ENCODE data around the gene CRTAP. TPM values are rescaled to one million over a fixed set of nuclear protein-coding genes. Genes with fewer than 3 reads are reported as not detected.

CRTAP gene
- total and polyA plus RNA-seq, 2 experiments from 2014 or later = 71.9 to 210 TPM

DNA sequence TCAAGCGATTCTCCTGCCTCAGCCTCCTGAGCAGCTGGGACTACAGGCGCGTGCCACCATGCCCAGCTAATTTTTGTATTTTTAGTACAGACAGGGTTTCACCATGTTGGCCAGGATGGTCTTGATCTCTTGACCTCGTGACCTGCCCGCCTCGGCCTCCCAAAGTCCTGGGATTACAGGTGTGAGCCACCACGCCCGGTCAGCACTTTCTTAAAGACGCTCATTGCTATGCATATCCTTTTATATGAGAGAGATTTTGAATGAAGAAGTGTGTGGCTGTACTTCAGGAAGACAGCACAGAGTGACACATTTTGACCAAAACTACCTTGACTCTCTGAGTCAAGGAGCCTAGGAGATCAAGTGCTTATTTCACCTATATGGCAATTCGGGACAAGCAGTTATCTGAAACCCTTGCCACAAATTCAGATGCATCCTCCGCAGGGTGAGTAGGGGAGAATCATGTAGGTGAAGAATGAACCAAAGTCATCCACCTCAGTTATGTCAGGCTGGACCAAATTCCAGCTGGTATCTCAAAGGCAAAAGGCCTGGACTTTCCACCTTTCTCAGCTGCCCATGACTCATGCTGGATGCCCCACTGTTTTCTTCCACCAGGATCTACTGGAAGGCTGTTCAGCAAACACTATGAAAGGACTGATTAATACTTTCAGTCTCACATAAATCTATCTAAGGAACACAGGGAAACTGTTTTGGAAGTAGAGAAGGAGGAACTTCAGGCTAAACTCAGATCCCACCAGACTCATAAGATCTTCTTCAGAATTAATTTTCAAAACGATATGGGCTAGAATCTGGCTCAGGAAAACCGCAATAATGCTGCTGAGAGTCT, 72.9 kb downstream of the CRTAP start (continued):
- TF ChIP-seq, protein P1, sequence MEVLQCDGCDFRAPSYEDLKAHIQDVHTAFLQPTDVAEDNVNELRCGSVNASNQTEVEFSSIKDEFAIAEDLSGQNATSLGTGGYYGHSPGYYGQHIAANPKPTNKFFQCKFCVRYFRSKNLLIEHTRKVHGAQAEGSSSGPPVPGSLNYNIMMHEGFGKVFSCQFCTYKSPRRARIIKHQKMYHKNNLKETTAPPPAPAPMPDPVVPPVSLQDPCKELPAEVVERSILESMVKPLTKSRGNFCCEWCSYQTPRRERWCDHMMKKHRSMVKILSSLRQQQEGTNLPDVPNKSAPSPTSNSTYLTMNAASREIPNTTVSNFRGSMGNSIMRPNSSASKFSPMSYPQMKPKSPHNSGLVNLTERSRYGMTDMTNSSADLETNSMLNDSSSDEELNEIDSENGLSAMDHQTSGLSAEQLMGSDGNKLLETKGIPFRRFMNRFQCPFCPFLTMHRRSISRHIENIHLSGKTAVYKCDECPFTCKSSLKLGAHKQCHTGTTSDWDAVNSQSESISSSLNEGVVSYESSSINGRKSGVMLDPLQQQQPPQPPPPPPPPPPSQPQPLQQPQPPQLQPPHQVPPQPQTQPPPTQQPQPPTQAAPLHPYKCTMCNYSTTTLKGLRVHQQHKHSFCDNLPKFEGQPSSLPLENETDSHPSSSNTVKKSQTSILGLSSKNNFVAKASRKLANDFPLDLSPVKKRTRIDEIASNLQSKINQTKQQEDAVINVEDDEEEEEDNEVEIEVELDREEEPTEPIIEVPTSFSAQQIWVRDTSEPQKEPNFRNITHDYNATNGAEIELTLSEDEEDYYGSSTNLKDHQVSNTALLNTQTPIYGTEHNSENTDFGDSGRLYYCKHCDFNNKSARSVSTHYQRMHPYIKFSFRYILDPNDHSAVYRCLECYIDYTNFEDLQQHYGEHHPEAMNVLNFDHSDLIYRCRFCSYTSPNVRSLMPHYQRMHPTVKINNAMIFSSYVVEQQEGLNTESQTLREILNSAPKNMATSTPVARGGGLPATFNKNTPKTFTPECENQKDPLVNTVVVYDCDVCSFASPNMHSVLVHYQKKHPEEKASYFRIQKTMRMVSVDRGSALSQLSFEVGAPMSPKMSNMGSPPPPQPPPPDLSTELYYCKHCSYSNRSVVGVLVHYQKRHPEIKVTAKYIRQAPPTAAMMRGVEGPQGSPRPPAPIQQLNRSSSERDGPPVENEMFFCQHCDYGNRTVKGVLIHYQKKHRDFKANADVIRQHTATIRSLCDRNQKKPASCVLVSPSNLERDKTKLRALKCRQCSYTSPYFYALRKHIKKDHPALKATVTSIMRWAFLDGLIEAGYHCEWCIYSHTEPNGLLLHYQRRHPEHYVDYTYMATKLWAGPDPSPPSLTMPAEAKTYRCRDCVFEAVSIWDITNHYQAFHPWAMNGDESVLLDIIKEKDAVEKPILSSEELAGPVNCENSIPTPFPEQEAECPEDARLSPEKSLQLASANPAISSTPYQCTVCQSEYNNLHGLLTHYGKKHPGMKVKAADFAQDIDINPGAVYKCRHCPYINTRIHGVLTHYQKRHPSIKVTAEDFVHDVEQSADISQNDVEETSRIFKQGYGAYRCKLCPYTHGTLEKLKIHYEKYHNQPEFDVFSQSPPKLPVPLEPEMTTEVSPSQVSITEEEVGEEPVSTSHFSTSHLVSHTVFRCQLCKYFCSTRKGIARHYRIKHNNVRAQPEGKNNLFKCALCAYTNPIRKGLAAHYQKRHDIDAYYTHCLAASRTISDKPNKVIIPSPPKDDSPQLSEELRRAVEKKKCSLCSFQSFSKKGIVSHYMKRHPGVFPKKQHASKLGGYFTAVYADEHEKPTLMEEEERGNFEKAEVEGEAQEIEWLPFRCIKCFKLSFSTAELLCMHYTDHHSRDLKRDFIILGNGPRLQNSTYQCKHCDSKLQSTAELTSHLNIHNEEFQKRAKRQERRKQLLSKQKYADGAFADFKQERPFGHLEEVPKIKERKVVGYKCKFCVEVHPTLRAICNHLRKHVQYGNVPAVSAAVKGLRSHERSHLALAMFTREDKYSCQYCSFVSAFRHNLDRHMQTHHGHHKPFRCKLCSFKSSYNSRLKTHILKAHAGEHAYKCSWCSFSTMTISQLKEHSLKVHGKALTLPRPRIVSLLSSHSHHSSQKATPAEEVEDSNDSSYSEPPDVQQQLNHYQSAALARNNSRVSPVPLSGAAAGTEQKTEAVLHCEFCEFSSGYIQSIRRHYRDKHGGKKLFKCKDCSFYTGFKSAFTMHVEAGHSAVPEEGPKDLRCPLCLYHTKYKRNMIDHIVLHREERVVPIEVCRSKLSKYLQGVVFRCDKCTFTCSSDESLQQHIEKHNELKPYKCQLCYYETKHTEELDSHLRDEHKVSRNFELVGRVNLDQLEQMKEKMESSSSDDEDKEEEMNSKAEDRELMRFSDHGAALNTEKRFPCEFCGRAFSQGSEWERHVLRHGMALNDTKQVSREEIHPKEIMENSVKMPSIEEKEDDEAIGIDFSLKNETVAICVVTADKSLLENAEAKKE (CRISPR knock-in tag; IDR thresholded peaks at IDR 0.05) = no peak
- TF ChIP-seq, protein P2, sequence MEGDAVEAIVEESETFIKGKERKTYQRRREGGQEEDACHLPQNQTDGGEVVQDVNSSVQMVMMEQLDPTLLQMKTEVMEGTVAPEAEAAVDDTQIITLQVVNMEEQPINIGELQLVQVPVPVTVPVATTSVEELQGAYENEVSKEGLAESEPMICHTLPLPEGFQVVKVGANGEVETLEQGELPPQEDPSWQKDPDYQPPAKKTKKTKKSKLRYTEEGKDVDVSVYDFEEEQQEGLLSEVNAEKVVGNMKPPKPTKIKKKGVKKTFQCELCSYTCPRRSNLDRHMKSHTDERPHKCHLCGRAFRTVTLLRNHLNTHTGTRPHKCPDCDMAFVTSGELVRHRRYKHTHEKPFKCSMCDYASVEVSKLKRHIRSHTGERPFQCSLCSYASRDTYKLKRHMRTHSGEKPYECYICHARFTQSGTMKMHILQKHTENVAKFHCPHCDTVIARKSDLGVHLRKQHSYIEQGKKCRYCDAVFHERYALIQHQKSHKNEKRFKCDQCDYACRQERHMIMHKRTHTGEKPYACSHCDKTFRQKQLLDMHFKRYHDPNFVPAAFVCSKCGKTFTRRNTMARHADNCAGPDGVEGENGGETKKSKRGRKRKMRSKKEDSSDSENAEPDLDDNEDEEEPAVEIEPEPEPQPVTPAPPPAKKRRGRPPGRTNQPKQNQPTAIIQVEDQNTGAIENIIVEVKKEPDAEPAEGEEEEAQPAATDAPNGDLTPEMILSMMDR (conservative IDR thresholded peaks at IDR 0.05; ENCODE audit: low read depth in 2 of 2) = no peak
- no peak for TF ChIP-seq NANOG (IDR thresholded peaks at IDR 0.05; ENCODE audit: borderline replicate concordance)

DNA sequence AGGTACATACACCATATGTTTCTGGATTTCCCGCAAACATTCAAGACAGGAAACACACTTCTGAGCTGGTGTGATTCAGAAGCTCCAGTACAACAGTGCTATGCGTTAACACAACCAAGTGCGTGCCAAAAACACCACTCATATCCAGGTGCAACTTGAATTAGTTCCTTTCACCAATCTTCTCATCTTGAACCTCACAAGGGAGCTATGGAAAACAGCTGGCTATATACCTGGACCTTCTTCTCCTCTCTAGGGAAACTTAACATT, 73.5 kb downstream of the CRTAP start:
- Histone ChIP-seq H3K4me1 (ENCODE audit: insufficient read depth) (no peaks in the 10 kb centered on the region), H3K9me2 (ENCODE audit: insufficient read depth) (no peaks in the 10 kb centered on the region), H2AFZ (no peak overlapping the region), H3K27me3 (ENCODE audit: insufficient read depth) (no peaks in the 10 kb centered on the region), H3K27ac (ENCODE audit: low read depth) (no peak overlapping the region), H4K20me1 (replicated peaks; ENCODE audit: insufficient read depth) (no peaks in the 10 kb centered on the region), H3K36me3 (ENCODE audit: insufficient read depth) (no peaks in the 10 kb centered on the region), H3K4me3 (no peak overlapping the region), H3K79me2 (replicated peaks; ENCODE audit: insufficient read depth) (no peaks in the 10 kb centered on the region), H3F3A (replicated peaks; ENCODE audit: low read depth) (no peaks in the 10 kb centered on the region), H3K4me2 (no peak overlapping the region)
- H3K4me1 Mint-ChIP-seq = peaks cover 4% of the 10 kb centered on the region; the same call in 2 of the 3 replicates
- no peak overlapping the region for H3K4me3 Mint-ChIP-seq
- no peak for DNase-seq (ENCODE audit: low spot score)
- no peaks in the 10 kb centered on the region for H3K9me3 Mint-ChIP-seq
- no peaks in the 10 kb centered on the region for H3K27me3 Mint-ChIP-seq (ENCODE audit: insufficient read depth, low read depth, poor library complexity)
- H3K36me3 Mint-ChIP-seq (ENCODE audit: low read depth) = no peaks in the 10 kb centered on the region
- H3K27ac Mint-ChIP-seq = no peak overlapping the region
- ATAC-seq = no peak
- TF ChIP-seq ZNF331 (CRISPR knock-in tag; IDR thresholded peaks at IDR 0.05; ENCODE audit: low read depth) (no peak), CREB1 (CRISPR knock-in tag; IDR thresholded peaks at IDR 0.05; ENCODE audit: low read depth) (no peak)
- TF ChIP-seq, protein P1 (CRISPR knock-in tag; IDR thresholded peaks at IDR 0.05) = no peak
